Panc1 (cell line): ENCODE measurements around the gene KRTAP5-9. TPM values are rescaled to one million over a fixed set of nuclear protein-coding genes. Genes with fewer than 3 reads are reported as not detected.

Experiments used
- ATAC-seq: fragments of 200-7000 bp; cut with Tn5 transposase; 2 replicates; pipeline ENCODE4 v1.9.1; 2020; ENCODE audit warnings: mild to moderate bottlenecking, moderate library complexity
- BruUV-seq: library from RNA; stranded (reverse); fragments of 400-500 nt; replicated peaks from 2 replicates; lab custom pipeline; 2021; lab: Mats Ljungman, UMichigan
- CTCF ChIA-PET: fragments of 300-600 bp; sonication (Branson Sonifier 250); formaldehyde crosslinking; loops from one replicate; lab custom pipeline; 2022; ENCODE audit warnings: antibody characterized with exemption; lab: Charles Lee
- POLR2A ChIA-PET: fragments of 300-600 bp; sonication (Branson Sonifier 250); formaldehyde crosslinking; loops from one replicate; lab custom pipeline; 2022; ENCODE audit warnings: antibody characterized with exemption; lab: Charles Lee
- DNase-seq: peaks from one replicate; pipeline ENCODE4 v3.0.0-alpha.2; 2010; ENCODE audit warnings: low read depth, low spot score
- H3K27ac ChIP-seq: 2 replicates; pipeline ENCODE4 v1.5.1; 2011; ENCODE audit warnings: mild to moderate bottlenecking, low read length, inconsistent platforms
- H3K27me3 ChIP-seq: fragments of 200-500 bp; sonication (Bioruptor generic); 2 replicates; pipeline ENCODE4 v1.6.0; 2014; ENCODE audit warnings: low read length, inconsistent platforms; ENCODE audit not compliant: control insufficient read depth, insufficient read depth
- H3K36me3 ChIP-seq: fragments of 200-500 bp; sonication (Bioruptor generic); 2 replicates; pipeline ENCODE4 v1.5.1; 2014; ENCODE audit warnings: inconsistent platforms, mild to moderate bottlenecking, low read length, moderate library complexity; ENCODE audit not compliant: control insufficient read depth, insufficient read depth
- H3K4me1 ChIP-seq: 2 replicates; pipeline ENCODE4 v1.5.1; 2011; ENCODE audit warnings: inconsistent platforms, mild to moderate bottlenecking, low read length, moderate library complexity; ENCODE audit not compliant: control insufficient read depth, insufficient read depth
- H3K4me3 ChIP-seq, 2 experiments: 2 replicates each; pipeline ENCODE4 v1.5.1; 2011 to 2012; ENCODE audit warnings: low read depth in 2 of 2, low read length in 2 of 2, mild to moderate bottlenecking in 2 of 2, inconsistent platforms in 1 of 2, moderate library complexity in 1 of 2
- H3K9me3 ChIP-seq: fragments of 200-500 bp; sonication (Bioruptor generic); 2 replicates; pipeline ENCODE4 v1.5.1; 2014; ENCODE audit warnings: low read depth, mild to moderate bottlenecking, inconsistent platforms, low read length, moderate library complexity; ENCODE audit not compliant: control insufficient read depth, insufficient read depth
- POLR2AphosphoS5 ChIP-seq: IDR thresholded peaks from 2 replicates; pipeline ENCODE4 v1.6.1; 2012; ENCODE audit warnings: mild to moderate bottlenecking, low read depth, low read length, moderate library complexity
- REST ChIP-seq, 2 experiments: IDR thresholded peaks; 2 replicates each; pipeline ENCODE4 v1.6.1; 2011 to 2012; ENCODE audit warnings: low read depth in 2 of 2, control low read depth in 1 of 2, low read length in 1 of 2, mild to moderate bottlenecking in 1 of 2, moderate library complexity in 1 of 2; ENCODE audit not compliant: insufficient read depth in 1 of 2
- SIN3A ChIP-seq: IDR thresholded peaks from 2 replicates; pipeline ENCODE4 v1.6.1; 2012; ENCODE audit warnings: low read depth, mild to moderate bottlenecking, low read length, moderate library complexity, borderline replicate concordance; ENCODE audit not compliant: insufficient read depth
- TCF7L2 ChIP-seq: IDR thresholded peaks from 2 replicates; pipeline ENCODE4 v1.6.1; 2011; ENCODE audit warnings: mild to moderate bottlenecking, low read depth, low read length, inconsistent platforms
- in situ Hi-C: cut with HindIII; loops from 2 replicates; pipeline ENCODE4 v1.10.0; 2016; ENCODE audit warnings: low sequenced_read_pairs, low pct_unique_long_range_greater_than_20kb
- intact Hi-C: fragments of 100-400 bp; cut with micrococcal nuclease; formaldehyde crosslinking; loops from one replicate; pipeline ENCODE4 v1.10.0; 2022; ENCODE audit not compliant: unreplicated experiment
- total RNA-seq: library from RNA; stranded (reverse); gene quantifications from one replicate; pipeline ENCODE4 v1.2.1, GENCODE V29; 2021; ENCODE audit not compliant: unreplicated experiment
- TF ChIP-seq, protein P1 (sequence below): fragments of 450-650 bp; IDR thresholded peaks from 2 replicates; pipeline ENCODE4 v1.5.1; 2017; ENCODE audit warnings: mild to moderate bottlenecking

KRTAP5-9 gene
- total RNA-seq, 1 experiment from 2014 or later = not detected

GRCh38 chr11:71542382-71542781 is 5.8 kb upstream of the KRTAP5-9 start:
- intact Hi-C loops (no loop called here), in situ Hi-C loops (no loop called here)
- H3K4me3 ChIP-seq = no peak overlapping the region
- DNase-seq (no peak), ATAC-seq (no peak)
- H3K27ac ChIP-seq = no peak overlapping the region
- ChIA-PET POLR2A (no interaction called here), CTCF (no interaction called here)
- no TSS peak for BruUV-seq
- no peaks in the 10 kb centered on the region for H3K9me3 ChIP-seq
- TF ChIP-seq REST (IDR thresholded peaks at IDR 0.05; ENCODE audit: insufficient read depth in 1 of 2, low read depth in 2 of 2, low read length in 1 of 2) (no peak), SIN3A (no peak), TCF7L2 (no peak), POLR2AphosphoS5 (no peak)
- TF ChIP-seq, protein P1, sequence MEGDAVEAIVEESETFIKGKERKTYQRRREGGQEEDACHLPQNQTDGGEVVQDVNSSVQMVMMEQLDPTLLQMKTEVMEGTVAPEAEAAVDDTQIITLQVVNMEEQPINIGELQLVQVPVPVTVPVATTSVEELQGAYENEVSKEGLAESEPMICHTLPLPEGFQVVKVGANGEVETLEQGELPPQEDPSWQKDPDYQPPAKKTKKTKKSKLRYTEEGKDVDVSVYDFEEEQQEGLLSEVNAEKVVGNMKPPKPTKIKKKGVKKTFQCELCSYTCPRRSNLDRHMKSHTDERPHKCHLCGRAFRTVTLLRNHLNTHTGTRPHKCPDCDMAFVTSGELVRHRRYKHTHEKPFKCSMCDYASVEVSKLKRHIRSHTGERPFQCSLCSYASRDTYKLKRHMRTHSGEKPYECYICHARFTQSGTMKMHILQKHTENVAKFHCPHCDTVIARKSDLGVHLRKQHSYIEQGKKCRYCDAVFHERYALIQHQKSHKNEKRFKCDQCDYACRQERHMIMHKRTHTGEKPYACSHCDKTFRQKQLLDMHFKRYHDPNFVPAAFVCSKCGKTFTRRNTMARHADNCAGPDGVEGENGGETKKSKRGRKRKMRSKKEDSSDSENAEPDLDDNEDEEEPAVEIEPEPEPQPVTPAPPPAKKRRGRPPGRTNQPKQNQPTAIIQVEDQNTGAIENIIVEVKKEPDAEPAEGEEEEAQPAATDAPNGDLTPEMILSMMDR = no peak
- no peaks in the 10 kb centered on the region for H3K36me3 ChIP-seq
- peaks cover 2% of the 10 kb centered on the region; the same call in 1 of the 2 replicates for H3K27me3 ChIP-seq
- no peaks in the 10 kb centered on the region for H3K4me1 ChIP-seq

DNA sequence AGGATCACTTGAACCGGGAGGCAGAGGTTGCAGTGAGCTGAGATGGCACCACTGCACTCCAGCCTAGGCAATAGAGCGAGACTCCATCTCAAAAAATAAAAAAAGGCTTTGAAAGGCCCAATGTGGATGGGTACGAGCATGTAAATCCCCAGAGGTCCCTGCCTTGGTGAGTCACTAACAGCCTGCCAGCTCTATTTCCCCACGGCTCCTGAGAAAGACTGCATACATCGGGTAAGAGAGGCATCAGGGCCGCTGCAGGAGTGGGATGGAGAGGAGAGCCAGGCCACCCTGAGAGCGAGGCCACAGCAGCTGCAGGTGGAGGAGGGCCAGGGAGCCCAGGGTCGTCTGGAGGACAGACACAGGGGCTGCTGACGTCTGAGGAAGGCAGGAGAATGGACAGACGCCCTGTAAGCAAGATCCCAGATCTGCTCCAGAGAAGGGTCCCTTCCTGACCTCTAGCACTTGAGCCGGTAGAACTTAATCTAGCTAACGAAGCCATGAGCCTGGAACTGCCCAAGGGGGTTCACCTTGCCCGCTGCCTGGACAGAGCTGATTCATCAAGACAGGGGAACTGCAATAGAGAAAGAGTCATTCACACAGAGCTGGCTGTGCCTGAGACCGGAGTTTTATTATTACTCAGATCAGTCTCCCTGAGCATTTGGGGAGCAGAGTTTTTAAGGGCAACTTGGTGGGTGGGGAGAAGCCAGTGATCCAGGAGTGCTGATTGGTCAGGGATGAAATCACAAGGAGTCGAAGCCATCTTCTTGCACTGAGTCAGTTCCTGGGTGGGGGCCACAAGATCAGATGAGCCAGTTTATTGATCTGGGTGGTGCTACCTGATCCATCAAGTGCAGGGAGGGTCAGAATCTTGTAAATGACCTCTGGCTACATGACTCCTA is 5.1 kb upstream of the KRTAP5-9 start:
- Histone ChIP-seq H3K9me3 (no peaks in the 10 kb centered on the region), H3K27ac (no peak overlapping the region), H3K36me3 (no peaks in the 10 kb centered on the region), H3K4me1 (no peaks in the 10 kb centered on the region), H3K27me3 (peaks cover 2% of the 10 kb centered on the region; the same call in 1 of the 2 replicates), H3K4me3 (no peak overlapping the region)
- CTCF ChIA-PET = no interaction called here
- intact Hi-C loops = no loop called here
- TF ChIP-seq SIN3A = no peak
- TF ChIP-seq POLR2AphosphoS5 = no peak
- no peak for TF ChIP-seq TCF7L2
- TF ChIP-seq REST (IDR thresholded peaks at IDR 0.05; ENCODE audit: insufficient read depth in 1 of 2, low read depth in 2 of 2, low read length in 1 of 2) = no peak
- TF ChIP-seq, protein P1 = no peak
- POLR2A ChIA-PET = no interaction called here
- BruUV-seq = no TSS peak
- in situ Hi-C loops = no loop called here
- ATAC-seq (no peak), DNase-seq (no peak)
